Measurements from ENCODE around the gene GABRD.

DNA sequence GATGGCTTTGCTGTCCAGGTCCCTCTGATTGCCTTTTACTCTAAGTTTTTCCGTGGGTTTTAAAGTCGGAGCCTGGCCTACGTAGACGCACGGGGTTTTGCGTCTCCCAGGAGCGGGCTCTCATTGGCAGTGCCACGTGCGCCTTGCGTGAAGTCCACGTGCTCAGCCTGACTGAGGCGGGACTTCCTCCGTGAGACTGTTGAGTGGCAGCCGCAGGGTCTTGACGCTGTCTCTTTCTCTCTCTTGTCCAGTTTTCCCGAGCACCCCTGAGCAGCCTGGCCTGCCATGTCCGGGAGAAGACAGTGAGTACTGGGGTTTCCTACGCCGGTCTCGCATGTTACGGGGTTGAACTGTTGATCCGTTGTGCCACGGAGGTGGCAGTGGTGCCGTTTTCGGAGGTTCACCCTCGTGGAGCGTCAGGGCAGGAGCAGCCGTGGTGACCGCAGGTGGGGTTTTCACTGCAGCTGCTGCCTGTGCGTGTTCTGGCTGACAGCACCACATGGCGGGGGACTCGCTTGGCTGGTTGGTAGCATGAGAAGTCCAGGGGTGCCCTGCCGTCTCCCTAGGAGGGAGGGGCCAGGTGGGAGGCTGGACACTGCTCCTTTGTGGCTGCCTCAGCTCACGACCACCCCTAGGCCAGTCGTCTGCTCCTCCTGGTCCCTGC, 40.3 kb downstream of the GABRD start:
- TF ChIP-seq, protein P1, sequence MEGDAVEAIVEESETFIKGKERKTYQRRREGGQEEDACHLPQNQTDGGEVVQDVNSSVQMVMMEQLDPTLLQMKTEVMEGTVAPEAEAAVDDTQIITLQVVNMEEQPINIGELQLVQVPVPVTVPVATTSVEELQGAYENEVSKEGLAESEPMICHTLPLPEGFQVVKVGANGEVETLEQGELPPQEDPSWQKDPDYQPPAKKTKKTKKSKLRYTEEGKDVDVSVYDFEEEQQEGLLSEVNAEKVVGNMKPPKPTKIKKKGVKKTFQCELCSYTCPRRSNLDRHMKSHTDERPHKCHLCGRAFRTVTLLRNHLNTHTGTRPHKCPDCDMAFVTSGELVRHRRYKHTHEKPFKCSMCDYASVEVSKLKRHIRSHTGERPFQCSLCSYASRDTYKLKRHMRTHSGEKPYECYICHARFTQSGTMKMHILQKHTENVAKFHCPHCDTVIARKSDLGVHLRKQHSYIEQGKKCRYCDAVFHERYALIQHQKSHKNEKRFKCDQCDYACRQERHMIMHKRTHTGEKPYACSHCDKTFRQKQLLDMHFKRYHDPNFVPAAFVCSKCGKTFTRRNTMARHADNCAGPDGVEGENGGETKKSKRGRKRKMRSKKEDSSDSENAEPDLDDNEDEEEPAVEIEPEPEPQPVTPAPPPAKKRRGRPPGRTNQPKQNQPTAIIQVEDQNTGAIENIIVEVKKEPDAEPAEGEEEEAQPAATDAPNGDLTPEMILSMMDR (IDR thresholded peaks at IDR 0.05), result no peak
- no peak for TF ChIP-seq POLR2A (IDR thresholded peaks at IDR 0.05)

All from right lobe of liver (tissue), 4 donors.